CD14-positive monocyte (primary cell): Measurements from ENCODE around the gene CELF2. TPM values are rescaled to one million over a fixed set of nuclear protein-coding genes. Genes with fewer than 3 reads are reported as not detected.

Experiments used
- DNase-seq, 3 donors: peaks; one replicate each; pipeline ENCODE4 v3.0.0-alpha.2; 2011 to 2022
- H2AFZ ChIP-seq: 2 replicates; pipeline ENCODE4 v1.6.0; 2012; ENCODE audit warnings: mild to moderate bottlenecking, low read depth, low read length, inconsistent platforms; ENCODE audit not compliant: insufficient read depth, poor library complexity, severe bottlenecking
- H3K27ac ChIP-seq, 2 donors: 1 replicate in 1 of 2; 2 replicates in 1 of 2; pipeline ENCODE4 v1.5.1; 2012 to 2013; ENCODE audit warnings: low read length in 2 of 2, control low read depth in 1 of 2, inconsistent platforms in 1 of 2, low read depth in 1 of 2, mild to moderate bottlenecking in 1 of 2
- H3K27me3 ChIP-seq, 2 donors: one replicate each; pipeline versions ENCODE4 v1.6.0 to v1.6.1; 2011 to 2013; ENCODE audit warnings: low read length in 2 of 2; ENCODE audit not compliant: control insufficient read depth in 2 of 2, insufficient read depth in 2 of 2
- H3K36me3 ChIP-seq, 2 donors: replicated peaks in 1 of 2; 1 replicate in 1 of 2; 2 replicates in 1 of 2; pipeline versions ENCODE4 v1.5.1 to v1.6.1; 2012 to 2013; ENCODE audit warnings: low read length in 2 of 2, control low read depth in 1 of 2, inconsistent platforms in 1 of 2, mild to moderate bottlenecking in 1 of 2; ENCODE audit not compliant: insufficient read depth in 2 of 2, control insufficient read depth in 1 of 2
- H3K4me1 ChIP-seq, 2 donors: 1 replicate in 1 of 2; 2 replicates in 1 of 2; pipeline versions ENCODE4 v1.5.1 to v1.6.1; 2012 to 2013; ENCODE audit warnings: low read length in 2 of 2, control low read depth in 1 of 2, inconsistent platforms in 1 of 2, mild to moderate bottlenecking in 1 of 2, moderate library complexity in 1 of 2; ENCODE audit not compliant: insufficient read depth in 2 of 2, control insufficient read depth in 1 of 2
- H3K4me2 ChIP-seq: replicated peaks from 2 replicates; pipeline ENCODE3; 2012; ENCODE audit warnings: low read length, moderate library complexity, mild to moderate bottlenecking; ENCODE audit not compliant: poor library complexity, severe bottlenecking; ENCODE audit errors: extremely low read depth
- H3K4me3 ChIP-seq, 3 experiments: fragments of 200-600 bp in 1 of 3; sonication (generic) in 1 of 3; replicated peaks in 1 of 3; 1 replicate in 2 of 3; 2 replicates in 1 of 3; pipeline ENCODE4 v1.5.1; 2011 to 2013; ENCODE audit warnings: low read length in 3 of 3, mild to moderate bottlenecking in 3 of 3, control low read depth in 2 of 3, low read depth in 2 of 3, inconsistent platforms in 1 of 3, moderate library complexity in 1 of 3
- H3K79me2 ChIP-seq: 2 replicates; pipeline ENCODE4 v1.6.0; 2012; ENCODE audit warnings: mild to moderate bottlenecking, control low read depth, inconsistent platforms, low read length, moderate library complexity; ENCODE audit not compliant: insufficient read depth
- H3K9ac ChIP-seq: 2 replicates; pipeline ENCODE4 v1.6.0; 2017; ENCODE audit warnings: low read length, mild to moderate bottlenecking; ENCODE audit not compliant: insufficient read depth, poor library complexity, severe bottlenecking
- H3K9me3 ChIP-seq, 2 donors: replicated peaks in 1 of 2; 1 replicate in 1 of 2; 2 replicates in 1 of 2; pipeline versions ENCODE4 v1.5.1 to v1.6.1; 2012 to 2013; ENCODE audit warnings: low read length in 2 of 2, control low read depth in 1 of 2; ENCODE audit not compliant: control insufficient read depth in 1 of 2, insufficient read depth in 1 of 2
- H4K20me1 ChIP-seq: 2 replicates; pipeline ENCODE4 v1.6.0; 2012; ENCODE audit warnings: mild to moderate bottlenecking, low read length, control low read depth, moderate library complexity; ENCODE audit not compliant: insufficient read depth
- H3K27ac Mint-ChIP-seq, 7 donors: one replicate each; pipeline ENCODE4 v1.8.0; 2020; ENCODE audit warnings: mild to moderate bottlenecking in 7 of 7, mixed read lengths in 7 of 7, moderate library complexity in 6 of 7, inconsistent platforms in 2 of 7
- H3K27me3 Mint-ChIP-seq, 3 donors: one replicate each; pipeline ENCODE4 v1.8.0; 2021 to 2022; ENCODE audit warnings: low read depth in 3 of 3, mild to moderate bottlenecking in 3 of 3, mixed read lengths in 3 of 3, moderate library complexity in 3 of 3, inconsistent platforms in 1 of 3
- H3K36me3 Mint-ChIP-seq, 2 donors: one replicate each; pipeline ENCODE4 v1.8.0; 2020; ENCODE audit warnings: mixed read lengths in 2 of 2, inconsistent platforms in 1 of 2, mild to moderate bottlenecking in 1 of 2
- H3K4me1 Mint-ChIP-seq: one replicate; pipeline ENCODE4 v1.8.0; 2020; ENCODE audit warnings: mild to moderate bottlenecking, mixed read lengths
- H3K4me3 Mint-ChIP-seq, 2 donors: one replicate each; pipeline ENCODE4 v1.8.0; 2020; ENCODE audit warnings: mild to moderate bottlenecking in 2 of 2, mixed read lengths in 2 of 2, moderate library complexity in 1 of 2
- H3K9me3 Mint-ChIP-seq, 7 donors: one replicate each; pipeline ENCODE4 v1.8.0; 2020 to 2022; ENCODE audit warnings: mixed read lengths in 7 of 7, mild to moderate bottlenecking in 6 of 7, moderate library complexity in 6 of 7, inconsistent platforms in 2 of 7
- CTCF ChIP-seq: fragments of 200-600 bp; IDR thresholded peaks from one replicate; pipeline ENCODE4 v1.8.0; 2022; ENCODE audit warnings: antibody characterized with exemption, mild to moderate bottlenecking
- WGBS: methylation state at CpG from one replicate; pipeline ENCODE4 v1.1.5; 2013; ENCODE audit warnings: missing lambda C conversion rate; ENCODE audit not compliant: insufficient coverage; 5-methylcytosine and 5-hydroxymethylcytosine counted together
- intact Hi-C, 2 donors: fragments of 100-400 bp; cut with micrococcal nuclease; formaldehyde crosslinking; loops; one replicate each; pipeline versions ENCODE4 v1.15.0 to v1.15.1; 2023
- polyA plus RNA-seq, 3 donors: library from polyadenylated mRNA; depleted of rRNA in 1 of 3; unstranded in 2 of 3; stranded (reverse) in 1 of 3; fragments of 300-500 nt in 2 of 3; fragments of >200 nt in 1 of 3; fragmentation: Illumina TruSeq in 2 of 3; gene quantifications; 1 replicate in 2 of 3; 2 replicates in 1 of 3; pipeline ENCODE4 v1.2.3, GENCODE V29; 2012 to 2021

CELF2 gene
- polyA plus RNA-seq, 3 donors, result 53.5 to 93.3 (median 80.5) TPM

- Histone ChIP-seq H3K9ac (no peak overlapping the region), H3K27me3 (no peaks in the 10 kb centered on the region), H2AFZ (no peak overlapping the region), H3K4me3 (no peak overlapping the region), H3K4me2 (no peak overlapping the region), H4K20me1 (no peaks in the 10 kb centered on the region), H3K27ac (no peak overlapping the region), H3K79me2 (no peaks in the 10 kb centered on the region), H3K36me3 (no peaks in the 10 kb centered on the region), H3K9me3 (peaks cover 0 to 7% of the 10 kb centered on the region in 2 donors), H3K4me1 (peaks cover 0 to 8% of the 10 kb centered on the region in 2 donors)
- H3K4me1 Mint-ChIP-seq, result peaks cover 13% of the 10 kb centered on the region
- DNase-seq, result no peak
- no peak for TF ChIP-seq CTCF
- H3K9me3 Mint-ChIP-seq, result peaks cover 6 to 15% (median 11%) of the 10 kb centered on the region in 7 donors
- intact Hi-C loops, result no loop called here
- H3K36me3 Mint-ChIP-seq, result no peaks in the 10 kb centered on the region
- peaks cover 2 to 6% (median 3%) of the 10 kb centered on the region in 3 donors for H3K27me3 Mint-ChIP-seq
- no peak overlapping the region for H3K27ac Mint-ChIP-seq
- peak overlapping the region in 1 of 2 donors; percentile 32 for H3K4me3 Mint-ChIP-seq
- WGBS, result 50% methylated on average over 3 of the region's 4 CpGs
Measured at GRCh38 chr10:11358923-11359575, 341.4 kb downstream of the CELF2 start.

DNA sequence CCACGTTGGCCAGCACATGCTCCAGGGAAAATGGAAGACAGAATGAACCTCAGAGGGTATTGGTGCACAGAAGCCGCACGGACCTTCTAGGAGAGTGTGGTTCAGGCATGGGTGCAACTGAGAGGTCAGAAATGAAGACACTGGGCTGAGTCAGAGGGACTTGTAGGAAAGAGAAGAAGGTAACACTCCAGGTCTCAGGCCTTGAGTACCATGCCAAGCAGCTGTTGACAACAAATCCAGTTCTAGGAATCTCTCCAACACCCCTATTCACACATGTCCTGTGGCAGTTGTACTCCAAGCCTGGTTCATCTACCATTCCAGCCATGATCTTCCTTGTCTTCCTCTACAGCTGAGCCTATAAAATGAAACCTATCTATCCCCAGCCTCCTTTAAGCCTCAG, 342.2 kb downstream of the CELF2 start:
- peaks cover 0 to 7% of the 10 kb centered on the region in 2 donors for H3K9me3 ChIP-seq
- no peaks in the 10 kb centered on the region for H4K20me1 ChIP-seq
- H3K27ac ChIP-seq, result no peak overlapping the region
- H3K4me3 ChIP-seq, result no peak overlapping the region
- Mint-ChIP-seq H3K9me3 (peaks cover 6 to 15% (median 11%) of the 10 kb centered on the region in 7 donors), H3K36me3 (no peaks in the 10 kb centered on the region), H3K4me1 (peaks cover 13% of the 10 kb centered on the region), H3K27me3 (peaks cover 2 to 6% (median 3%) of the 10 kb centered on the region in 3 donors), H3K4me3 (no peak overlapping the region), H3K27ac (no peak overlapping the region)
- no peaks in the 10 kb centered on the region for H3K36me3 ChIP-seq
- no peak for TF ChIP-seq CTCF
- no peaks in the 10 kb centered on the region for H3K27me3 ChIP-seq
- H3K79me2 ChIP-seq, result no peaks in the 10 kb centered on the region
- no peak overlapping the region for H3K4me2 ChIP-seq
- no peak overlapping the region for H3K9ac ChIP-seq
- H2AFZ ChIP-seq, result no peak overlapping the region
- no peak for DNase-seq
- intact Hi-C loops, result no loop called here
- peaks cover 0 to 8% of the 10 kb centered on the region in 2 donors for H3K4me1 ChIP-seq
- WGBS, result 100% methylated on average over 3 of the region's 3 CpGs
